Measurements from ENCODE around the gene UBR1.

DNA sequence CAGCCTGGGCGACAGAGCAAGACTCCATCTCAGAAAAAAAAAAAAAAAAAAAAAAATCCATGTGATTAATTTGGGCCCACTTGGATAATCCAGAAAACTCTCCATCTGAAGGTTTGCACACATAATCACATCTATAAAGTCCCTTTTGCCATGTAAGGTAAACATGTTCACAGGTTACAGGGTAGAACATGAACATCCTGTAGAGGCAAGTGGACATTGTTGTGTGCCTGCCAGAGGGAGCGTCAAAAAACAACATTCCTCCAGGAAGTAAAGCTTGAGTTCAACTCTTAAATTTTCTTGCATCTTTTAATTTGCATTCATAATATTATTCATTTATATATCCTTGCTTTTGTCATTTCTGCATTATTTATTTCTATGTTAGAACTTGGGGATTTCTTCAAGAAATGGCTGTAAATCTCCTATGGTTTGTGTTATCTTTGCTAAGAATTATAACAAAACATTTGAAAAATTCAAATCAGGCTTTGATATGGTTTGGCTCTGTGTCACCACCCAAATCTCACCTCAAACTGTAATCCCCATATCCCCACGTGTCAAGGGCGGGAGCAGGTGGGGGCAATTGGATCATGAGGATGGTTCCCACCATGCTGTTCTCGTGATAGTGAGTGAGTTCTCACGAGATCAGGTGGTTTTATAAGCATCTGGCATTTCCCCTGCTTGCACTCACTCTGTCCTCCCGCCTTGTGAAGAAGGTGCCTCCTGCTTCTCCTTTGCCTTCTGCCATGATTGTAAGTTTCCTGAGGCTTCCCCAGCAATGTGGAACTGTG, 173.9 kb downstream of the UBR1 start:
- TF ChIP-seq, protein P1, sequence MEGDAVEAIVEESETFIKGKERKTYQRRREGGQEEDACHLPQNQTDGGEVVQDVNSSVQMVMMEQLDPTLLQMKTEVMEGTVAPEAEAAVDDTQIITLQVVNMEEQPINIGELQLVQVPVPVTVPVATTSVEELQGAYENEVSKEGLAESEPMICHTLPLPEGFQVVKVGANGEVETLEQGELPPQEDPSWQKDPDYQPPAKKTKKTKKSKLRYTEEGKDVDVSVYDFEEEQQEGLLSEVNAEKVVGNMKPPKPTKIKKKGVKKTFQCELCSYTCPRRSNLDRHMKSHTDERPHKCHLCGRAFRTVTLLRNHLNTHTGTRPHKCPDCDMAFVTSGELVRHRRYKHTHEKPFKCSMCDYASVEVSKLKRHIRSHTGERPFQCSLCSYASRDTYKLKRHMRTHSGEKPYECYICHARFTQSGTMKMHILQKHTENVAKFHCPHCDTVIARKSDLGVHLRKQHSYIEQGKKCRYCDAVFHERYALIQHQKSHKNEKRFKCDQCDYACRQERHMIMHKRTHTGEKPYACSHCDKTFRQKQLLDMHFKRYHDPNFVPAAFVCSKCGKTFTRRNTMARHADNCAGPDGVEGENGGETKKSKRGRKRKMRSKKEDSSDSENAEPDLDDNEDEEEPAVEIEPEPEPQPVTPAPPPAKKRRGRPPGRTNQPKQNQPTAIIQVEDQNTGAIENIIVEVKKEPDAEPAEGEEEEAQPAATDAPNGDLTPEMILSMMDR (IDR thresholded peaks at IDR 0.05): no peak
- no peak for TF ChIP-seq POLR2A (IDR thresholded peaks at IDR 0.05)

Data from Peyer's patch (tissue), 4 donors.